DOHH2 (cell line): ENCODE results near the gene ST8SIA6.

Source experiments
- EZH2phosphoT487 ChIP-seq: fragments of 200-600 bp; sonication (generic); IDR thresholded peaks from 2 replicates; pipeline ENCODE4 v1.6.1; 2017; ENCODE audit warnings: borderline replicate concordance, mild to moderate bottlenecking, antibody characterized with exemption, low read length, moderate library complexity, mixed read lengths
- TF ChIP-seq, protein P1 (sequence below): fragments of 200-600 bp; sonication (generic); IDR thresholded peaks from one replicate; pipeline ENCODE4 v1.5.1; 2014; ENCODE audit warnings: antibody characterized with exemption, mild to moderate bottlenecking, low read depth, low read length; ENCODE audit not compliant: poor library complexity, severe bottlenecking

DNA sequence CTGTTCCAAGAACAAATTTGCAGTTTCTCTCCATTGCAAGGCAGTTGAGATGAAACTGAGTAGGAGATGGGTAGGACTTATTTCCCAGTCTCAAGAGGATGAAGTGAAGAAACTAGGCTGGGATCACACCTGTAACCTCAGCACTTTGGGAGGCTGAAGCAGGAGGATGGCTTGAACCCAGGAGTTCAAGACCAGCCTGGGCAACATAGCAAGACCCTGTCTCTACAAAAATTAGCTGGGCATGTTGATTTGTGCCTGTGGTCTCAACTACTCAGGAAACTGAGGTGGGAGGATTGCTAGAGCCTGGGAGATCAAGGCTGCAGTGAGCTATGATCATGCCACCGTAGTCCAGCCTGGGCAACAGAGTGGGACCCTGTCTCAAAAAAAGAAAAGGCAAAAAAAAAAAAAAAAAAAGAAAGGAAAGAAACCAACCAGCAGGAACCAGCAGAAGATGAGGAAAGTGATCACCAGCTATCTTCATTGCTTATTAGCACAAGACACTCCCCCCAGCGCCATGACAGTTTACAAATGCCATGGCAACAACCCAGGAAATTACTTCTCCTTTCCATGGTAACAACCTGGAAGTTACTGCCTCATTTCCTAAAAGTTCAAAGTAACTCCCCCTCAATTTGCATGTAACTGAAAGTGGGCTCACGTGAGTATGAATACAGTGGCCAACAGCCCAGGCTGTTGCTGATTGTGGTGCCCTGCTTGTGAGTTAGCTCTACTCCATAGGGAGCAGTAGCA lies 18.3 kb upstream of the ST8SIA6 start:
- TF ChIP-seq, protein P1, sequence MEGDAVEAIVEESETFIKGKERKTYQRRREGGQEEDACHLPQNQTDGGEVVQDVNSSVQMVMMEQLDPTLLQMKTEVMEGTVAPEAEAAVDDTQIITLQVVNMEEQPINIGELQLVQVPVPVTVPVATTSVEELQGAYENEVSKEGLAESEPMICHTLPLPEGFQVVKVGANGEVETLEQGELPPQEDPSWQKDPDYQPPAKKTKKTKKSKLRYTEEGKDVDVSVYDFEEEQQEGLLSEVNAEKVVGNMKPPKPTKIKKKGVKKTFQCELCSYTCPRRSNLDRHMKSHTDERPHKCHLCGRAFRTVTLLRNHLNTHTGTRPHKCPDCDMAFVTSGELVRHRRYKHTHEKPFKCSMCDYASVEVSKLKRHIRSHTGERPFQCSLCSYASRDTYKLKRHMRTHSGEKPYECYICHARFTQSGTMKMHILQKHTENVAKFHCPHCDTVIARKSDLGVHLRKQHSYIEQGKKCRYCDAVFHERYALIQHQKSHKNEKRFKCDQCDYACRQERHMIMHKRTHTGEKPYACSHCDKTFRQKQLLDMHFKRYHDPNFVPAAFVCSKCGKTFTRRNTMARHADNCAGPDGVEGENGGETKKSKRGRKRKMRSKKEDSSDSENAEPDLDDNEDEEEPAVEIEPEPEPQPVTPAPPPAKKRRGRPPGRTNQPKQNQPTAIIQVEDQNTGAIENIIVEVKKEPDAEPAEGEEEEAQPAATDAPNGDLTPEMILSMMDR: no peak
- TF ChIP-seq EZH2phosphoT487: no peak
